ENCODE data around the gene RDM1.

The RDM1 gene

DNA sequence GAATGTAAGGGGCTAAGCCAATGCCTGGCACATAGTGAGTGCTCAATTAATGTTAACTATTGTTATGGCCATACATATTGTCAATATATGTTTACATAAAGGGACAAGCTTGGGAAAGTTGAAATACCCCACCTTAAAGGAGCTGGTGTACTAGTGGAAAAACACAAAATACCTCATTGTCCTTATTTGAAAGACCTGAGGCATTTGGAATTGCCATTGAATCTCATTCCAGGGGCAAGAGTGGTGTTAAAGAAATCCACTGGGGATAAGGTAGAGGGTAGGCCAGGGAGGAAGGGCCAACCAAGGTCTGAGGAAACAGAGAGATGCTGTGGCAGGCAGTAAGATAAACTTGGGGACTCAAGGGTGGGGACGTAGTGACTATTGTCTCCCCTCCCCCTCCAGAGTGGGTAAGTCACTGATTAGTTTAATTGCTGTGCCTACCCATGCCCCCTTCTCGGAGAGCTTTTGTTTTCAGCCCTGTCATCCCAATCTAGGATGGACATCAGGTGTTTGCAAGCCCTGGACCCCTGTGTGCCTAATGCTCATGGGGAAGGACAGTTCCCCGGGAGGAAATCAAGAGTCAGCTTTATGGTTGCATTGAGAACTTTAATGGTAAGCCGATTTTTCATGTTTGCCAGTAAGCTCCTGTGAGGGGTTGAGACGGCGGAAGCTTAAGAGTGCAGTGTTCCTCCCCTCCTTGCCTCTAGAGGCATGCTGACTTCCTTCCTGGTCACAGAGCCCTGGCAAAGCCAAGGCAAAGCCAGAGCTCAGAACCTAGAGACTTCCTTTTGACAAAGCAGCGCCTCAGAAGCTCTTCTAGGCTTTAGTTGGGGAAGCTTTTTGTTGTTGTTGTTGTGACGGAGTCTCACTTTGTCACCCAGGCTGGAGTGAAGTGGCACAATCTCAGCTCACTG, 59.4 kb downstream of the RDM1 start:
- no peak for DNase-seq (ENCODE audit: low read depth)

DNA sequence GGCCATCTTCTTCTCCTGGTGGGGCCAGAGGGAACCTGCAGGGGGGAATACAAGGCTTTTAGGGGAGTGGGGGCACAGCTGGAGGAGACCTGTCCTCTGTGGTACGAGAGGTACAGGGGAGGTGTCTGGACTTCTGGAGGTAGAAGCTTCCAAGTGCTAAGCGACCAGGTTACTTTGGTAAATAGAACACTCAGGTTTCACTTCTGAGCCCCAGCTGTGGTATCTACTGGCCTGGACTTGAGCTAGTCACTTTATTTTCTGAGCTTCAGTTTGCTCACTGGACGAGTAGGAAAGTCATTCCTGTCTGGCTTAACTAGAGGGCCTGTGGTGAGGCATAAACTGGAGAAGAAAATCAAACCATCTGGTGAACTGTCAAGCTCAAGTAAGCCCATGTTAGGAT, 61.8 kb downstream of the RDM1 start, which contains the start of gene HEATR9:
TSS of gene HEATR9 (minus strand) at position 155 of the 400 bp plus-strand sequence. CDS start at position 6, 149 bp downstream.
- no peak for DNase-seq (ENCODE audit: low read depth)
